HK-2 (cell line): ENCODE data around the gene MTM1.

Source experiments
- DNase-seq: peaks from one replicate; pipeline ENCODE4 v3.0.0-alpha.2; 2018; ENCODE audit not compliant: unreplicated experiment

The MTM1 gene

DNA sequence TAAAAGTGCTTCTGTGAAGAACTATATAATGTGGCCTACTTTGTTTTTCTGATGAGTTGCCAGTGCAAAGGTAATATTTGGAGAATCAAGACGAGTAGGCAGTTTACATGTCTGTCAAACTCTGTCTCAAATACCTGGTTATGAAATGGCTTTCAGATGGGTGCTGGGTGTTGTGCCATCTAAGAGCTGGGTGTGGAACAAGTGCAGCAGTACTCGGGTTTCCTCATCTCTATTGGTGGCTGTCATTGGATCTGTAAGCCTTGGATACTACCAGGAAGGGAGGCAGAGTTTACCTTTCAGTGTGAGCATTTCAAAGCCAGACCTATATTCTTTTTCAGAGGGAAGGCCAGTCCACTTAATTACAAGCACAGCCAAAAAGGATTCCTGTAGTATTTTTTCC is 37.2 kb downstream of the MTM1 start:
- DNase-seq: no peak

DNA sequence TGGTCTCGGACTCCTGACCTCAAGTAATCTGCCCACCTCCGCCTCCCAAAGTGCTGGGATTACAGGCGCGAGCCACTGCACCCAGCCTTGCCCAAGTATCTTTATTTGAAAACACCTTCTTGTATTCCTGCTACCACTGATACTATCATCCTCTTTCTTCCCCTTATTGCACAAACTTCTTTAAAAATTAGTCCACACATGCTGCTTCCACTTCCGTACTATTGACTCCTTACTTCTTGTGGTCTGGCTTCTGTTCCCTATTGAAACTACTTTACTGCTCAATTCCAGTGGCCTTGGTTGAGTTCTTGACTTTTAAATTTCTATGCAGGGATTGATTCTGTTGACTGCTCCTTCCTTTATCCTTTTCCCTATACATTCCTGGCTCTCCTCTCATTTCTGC is 38.8 kb downstream of the MTM1 start:
- no peak for DNase-seq

DNA sequence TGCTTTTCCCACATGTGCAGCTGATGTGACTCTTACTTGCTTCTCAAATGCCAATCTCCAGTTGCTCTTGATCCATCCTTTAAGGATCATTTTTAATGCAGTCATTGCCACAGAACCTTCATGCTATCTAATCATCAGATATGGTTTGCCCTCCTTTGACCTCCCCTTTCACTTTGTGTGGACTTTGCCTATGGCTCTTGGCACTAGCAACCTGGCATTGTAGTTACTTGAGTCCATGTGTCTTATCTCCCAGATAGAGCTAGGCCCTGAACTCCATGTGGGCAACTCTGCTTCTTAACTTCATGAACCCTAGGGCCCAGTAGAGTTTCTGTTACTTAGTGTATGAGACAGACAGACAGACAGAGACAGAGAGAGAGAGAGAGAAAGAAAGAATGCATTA is 41.6 kb downstream of the MTM1 start:
- DNase-seq: no peak

DNA sequence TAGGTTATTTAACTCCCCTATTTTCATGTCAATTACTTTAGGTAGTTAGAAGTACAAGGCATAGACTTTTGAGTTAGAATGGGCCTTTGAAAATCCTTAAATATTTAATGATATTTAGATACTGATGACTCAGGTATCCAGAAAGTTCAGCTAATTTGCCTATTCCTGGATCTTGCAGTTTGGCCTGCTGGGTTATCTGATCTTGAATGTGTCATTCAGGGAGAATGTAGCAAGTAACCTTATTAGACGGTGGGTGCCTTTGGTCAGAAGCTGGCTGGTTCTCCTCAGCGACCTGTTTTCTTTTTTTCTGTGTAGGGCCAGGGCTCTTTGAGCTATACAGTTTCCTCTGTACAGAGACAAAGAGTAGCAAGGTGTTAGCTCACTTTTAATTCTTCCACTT is 42.0 kb downstream of the MTM1 start:
- DNase-seq: no peak

DNA sequence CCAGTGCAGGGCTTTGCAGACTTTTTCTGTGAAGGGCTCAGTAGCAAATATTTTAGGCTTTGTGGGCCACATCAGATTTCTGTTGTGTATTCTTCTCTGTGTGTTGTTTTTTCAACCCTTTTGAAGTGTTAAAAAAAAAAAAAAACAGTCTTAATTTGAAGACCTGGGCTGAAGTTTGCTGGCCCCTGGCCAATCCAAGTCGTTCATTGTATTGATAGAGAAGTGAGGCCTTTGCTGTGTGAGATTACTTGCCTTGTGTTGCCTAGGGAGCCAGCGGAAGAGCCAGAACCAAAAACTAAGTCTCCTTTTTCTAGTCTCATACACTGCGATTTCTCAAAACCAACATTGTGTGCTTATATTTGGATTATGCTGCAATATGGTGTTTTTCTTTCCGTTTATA is 46.9 kb downstream of the MTM1 start:
- DNase-seq: no peak

DNA sequence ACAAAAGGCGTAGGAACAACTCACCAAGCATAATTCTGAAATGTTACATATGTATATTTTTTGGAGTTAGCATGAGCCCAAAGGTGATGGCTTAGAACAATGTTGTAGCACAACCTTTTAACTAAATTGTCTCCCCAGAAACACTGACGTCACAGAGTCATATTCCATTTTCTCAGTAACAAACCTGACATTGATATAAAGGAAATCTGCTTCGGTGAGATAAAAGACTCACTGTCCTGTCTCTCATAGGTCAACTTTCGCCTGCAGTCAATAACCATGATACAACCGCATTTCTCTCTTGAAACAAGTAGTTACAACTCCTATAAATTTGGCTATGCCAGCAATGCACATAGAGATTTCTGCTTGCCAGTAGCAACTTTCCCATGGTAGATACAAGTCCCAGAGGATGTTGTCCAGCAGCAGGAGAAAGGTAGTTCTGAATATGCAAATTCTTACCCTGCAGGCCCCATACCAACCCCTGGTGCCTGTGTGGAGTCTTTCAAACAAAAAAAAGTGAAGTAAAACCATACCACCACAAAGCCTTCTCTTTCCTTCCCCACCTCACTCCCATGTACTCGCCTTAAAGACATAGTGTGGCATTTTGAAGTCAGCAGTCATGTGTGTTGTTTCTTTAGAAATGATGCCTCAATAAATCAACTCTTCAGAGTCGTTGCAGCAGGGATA is 47.9 kb downstream of the MTM1 start:
- DNase-seq: no peak

DNA sequence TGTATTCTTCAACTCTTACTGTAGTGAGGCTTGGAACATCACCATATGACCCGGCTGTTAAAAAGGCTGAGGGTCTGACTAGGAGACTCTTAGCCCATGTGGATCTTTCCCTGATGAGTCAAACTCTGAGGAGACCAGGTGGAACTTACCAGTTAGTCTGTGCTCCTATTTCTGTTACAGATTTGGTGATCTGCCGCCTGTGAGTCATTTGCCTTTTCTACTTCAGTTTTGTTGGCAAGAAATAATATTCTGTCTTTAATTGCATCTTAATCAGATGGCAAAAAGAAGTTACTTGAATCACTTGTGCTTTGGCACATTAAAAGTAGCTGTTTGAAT is 48.4 kb downstream of the MTM1 start:
- DNase-seq: no peak

DNA sequence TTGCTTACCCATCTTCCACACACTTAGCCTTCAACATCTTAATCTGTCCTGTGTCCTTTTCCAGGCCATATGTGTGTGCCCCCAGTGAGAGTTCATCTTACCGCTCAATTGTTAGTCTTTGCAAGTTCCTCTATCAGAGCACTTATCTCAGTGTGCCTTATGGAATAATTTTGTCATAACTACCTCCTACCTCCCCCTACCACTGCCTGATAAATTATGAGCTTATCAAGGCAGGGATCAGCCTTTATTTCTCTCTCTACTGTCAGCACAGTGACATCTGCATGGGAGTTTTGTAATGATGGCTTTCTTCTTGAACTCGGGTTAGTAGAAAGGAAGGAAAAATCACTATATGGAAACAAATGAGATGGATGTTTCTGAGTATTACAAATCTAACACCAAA is 53.2 kb downstream of the MTM1 start:
- no peak for DNase-seq

DNA sequence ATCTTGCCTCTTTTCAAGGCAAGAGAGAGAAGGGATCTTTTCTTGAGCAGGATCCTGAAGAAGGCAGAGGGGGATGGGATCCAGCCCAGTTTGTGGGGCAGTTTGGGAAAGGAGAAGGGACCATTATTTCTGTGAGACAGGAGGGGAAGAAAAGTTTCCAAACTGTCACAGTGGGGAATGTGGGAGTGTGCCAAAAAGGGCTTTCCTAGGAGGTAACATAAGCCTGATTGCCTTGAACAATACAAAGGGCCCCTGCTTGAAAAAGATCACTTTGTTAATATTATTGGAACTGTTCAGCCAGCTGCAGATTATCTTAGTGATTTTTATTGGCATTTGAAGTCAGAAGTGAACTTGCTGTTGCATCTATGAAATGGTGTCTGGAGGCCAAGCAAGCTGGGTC is 55.2 kb downstream of the MTM1 start:
- no peak for DNase-seq

DNA sequence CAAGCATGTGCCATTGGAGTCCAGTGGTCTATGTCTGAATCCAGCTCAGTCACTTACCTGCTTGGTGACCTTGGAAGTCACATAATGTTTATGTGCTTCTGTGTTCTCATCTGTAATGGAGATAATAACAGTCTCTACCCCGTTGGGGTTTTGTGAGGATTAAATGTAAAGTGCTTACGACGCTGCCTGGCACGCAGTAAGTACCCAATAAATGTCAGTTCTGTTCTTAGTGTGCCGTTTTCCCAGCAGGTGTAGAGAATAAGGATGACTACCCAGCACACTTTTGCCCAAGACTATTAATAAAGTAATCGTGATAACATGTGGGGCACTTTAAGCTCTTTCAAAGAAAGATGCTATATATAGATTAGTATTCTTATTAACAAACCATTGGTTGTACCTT is 56.7 kb downstream of the MTM1 start:
- no peak for DNase-seq

DNA sequence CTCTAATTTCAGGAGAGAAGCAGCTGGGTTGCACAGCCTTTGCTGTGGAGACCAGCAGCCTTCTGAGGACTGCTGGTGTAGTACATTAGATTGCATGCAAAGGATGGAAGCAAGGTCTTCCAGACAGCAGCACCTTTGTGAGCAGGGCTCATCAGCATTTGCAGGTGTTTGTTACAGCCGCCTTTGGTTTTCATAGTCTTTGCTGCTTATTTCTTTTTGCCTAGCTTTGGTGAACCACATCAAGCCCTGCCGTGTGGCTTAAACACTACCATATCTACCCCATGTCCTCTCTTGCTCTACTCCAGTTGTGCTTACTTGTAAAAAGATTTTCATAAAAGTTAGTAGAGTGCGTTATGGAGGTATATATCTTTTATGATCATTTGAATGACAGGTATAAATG is 57.5 kb downstream of the MTM1 start:
- DNase-seq: no peak

DNA sequence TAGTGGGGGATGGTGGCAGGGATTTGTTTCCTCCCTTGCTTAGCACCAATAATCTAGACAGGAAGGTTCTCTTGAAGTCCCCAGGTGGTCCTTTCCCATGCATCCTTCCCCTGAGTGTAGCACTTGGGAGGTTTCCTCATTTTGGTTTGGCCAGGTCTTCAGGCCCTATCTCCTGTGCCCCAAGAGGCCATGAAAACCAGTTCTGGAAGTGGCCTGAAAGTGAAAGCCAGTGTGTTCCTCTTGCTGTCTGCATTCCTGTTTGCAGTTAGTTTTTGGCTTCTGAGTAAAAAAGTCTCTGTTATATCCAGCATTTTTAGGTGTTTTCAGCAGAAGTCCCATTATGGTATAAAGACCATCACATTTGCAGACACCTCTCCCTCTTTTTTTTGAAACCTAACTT is 59.5 kb downstream of the MTM1 start:
- no peak for DNase-seq

DNA sequence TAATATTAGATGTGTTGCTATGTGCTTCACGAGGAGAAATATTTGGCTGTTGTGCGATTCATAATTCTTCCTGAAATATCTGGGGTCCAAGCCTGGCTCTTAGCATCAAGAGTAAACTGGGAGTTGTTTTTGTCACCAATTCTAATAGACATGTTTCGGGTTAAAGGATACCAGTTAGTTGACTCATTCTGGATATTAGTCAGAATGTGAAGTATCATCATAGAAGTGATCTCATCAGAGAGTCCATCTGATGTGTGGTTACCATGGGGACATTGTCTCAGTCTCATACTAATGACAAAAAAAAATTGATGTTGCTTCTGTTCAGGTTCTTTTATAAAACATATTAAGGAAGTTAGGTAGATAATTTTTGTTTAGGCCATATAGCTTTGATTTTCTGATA is 67.5 kb downstream of the MTM1 start:
- no peak for DNase-seq

DNA sequence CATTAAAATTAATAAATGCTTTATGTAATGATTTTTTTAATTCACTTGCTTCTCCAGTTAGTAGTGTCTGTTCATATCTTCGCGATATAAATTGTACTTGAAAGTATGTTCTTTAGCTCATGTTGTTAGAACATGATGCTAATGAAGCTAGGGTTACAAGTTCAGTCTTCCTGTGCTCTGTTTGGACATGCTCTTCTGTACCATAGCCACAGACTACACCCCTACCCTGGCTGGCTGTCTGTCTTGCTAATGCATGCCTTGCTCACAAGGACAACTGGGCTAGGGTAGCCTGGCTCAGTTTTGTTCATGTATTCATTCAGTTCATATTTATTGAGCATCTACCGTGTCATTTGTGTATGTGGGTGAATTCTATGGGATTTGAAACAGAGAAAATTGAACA is 74.0 kb downstream of the MTM1 start:
- no peak for DNase-seq

DNA sequence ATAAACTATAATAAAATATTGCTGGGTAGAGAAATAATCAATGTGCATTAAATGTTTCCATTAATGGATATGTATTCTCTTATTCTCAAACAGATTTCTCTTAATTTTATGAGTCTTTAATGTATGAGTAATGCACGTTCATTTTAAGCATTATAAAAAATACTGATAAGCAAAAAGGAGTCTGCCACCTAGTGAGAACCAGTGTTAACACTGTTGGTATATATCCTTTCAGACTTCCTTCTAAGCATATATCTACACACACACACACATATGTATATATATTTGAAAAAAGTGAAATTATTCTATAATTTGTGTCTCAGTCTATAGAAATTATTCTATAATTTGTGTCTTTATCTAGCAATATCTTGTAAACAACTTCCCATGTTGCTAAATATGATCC is 74.8 kb downstream of the MTM1 start:
- no peak for DNase-seq

DNA sequence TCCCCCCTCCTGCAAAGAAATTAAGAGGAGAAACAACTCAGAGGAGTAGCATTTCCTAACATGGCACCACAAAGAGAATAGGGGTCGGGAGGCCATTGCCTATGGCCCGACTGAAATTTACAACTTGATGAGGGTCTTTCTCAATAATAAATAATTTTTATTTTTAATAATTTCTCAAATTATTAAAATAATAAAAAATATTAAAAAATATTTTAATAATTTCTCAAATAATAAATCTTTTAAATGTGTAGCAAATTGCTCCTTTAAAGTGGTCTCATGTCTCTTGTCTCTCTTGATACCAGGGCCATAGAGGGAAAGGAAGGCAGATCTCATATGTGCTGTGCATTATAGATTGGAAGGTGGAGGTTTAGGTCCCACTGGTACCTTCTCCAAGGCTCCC is 75.5 kb downstream of the MTM1 start:
- DNase-seq: no peak

DNA sequence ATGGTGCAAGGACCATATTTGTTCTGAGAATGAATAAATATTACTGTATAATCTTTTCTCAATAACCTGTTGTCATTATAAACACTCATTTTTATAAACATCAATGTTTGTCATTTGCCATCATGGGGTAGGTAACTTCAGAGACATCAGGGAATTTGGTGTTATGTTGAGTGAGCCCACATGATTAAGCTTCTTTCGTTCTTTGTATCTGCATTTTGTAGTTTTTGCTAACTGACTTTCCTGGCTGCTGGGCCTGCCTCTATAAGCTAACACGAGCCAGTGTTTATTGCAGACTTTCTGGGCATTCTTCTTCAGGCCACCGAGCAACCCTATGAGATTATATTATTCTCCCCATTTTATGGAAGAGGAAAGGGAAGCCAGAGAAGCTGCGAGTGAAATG is 76.0 kb downstream of the MTM1 start:
- DNase-seq: no peak

DNA sequence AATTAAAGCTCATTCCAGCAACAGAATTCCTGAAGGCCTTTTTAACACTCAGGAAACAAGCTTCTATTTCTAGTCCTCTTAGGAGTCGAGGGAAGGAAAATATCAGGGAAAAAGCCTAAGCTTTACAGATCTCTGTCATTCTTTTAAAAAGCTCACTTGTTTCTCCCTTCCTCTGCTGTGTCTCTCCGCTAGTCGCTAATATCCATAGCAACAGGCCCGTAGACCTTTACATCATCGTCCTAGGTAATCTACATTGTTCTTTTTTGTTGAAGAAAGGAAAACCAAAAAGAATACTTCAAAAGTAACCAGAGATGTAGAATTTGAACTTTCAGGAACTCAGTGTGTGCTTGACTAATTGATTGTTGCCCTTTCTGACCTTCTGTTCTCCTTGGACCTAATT is 78.9 kb downstream of the MTM1 start:
- DNase-seq: no peak

DNA sequence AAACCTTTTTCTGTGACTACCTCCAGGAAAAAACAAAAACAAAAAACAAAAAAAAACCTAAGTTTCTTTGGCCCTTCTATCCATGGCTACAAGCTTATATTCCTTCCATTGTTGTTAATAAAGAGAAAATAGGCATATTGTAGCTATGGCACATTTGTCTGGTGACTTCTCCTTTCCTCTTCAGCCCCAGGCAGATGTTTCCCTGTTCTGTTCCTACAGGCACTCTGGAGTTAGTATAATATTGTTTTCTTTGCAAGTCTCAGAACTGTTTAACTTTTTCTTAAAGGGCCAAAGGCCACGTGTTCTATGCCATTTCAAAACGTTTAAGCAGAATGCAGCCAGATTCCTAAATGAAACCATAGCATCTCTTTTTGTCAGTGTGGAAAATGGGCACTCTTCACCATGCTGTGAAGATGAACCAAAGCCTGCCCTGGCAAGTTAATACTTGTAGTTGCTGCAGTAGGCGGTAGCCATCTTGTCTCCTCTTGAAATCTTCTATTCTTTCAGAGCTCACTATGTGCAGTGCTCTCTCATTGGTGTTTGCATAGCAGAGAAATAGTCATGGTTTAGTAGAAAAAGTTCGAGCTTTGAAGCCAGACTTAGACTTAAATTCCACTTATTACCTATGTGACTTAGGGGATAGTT is 80.0 kb downstream of the MTM1 start:
- DNase-seq: no peak

DNA sequence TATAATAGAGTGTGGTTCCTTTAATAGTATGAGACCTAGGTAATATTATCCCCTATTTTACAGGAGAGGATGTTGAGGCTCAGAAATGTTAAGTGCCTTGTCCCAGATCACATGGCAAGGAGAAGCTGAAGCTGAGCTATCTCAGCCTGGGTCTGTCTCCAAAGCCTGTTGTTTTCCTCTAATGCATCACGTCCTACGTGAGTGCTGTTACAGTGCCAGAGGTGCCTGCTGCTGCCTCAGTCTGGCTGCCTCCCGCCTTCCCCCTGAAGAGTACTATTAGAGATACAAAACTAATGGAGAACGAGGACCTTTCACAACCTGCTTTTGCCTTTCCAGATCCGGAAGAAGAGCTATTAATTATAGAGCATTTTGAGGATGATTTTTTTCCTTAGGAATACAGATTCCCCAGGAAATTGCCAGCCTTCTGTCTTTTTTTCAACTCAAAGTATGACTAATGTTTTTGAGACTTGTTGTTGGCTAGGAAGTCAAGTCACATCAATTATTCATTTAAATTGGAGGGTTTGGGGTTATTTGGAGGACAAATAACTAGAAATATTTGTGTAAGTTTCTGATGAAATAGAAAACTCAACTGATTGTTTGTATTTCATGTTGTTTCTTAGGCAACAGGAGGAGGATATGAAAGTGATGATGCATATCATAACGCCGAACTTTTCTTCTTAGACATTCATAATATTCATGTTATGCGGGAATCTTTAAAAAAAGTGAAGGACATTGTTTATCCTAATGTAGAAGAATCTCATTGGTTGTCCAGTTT is 80.9 kb downstream of the MTM1 start:
- DNase-seq: no peak

DNA sequence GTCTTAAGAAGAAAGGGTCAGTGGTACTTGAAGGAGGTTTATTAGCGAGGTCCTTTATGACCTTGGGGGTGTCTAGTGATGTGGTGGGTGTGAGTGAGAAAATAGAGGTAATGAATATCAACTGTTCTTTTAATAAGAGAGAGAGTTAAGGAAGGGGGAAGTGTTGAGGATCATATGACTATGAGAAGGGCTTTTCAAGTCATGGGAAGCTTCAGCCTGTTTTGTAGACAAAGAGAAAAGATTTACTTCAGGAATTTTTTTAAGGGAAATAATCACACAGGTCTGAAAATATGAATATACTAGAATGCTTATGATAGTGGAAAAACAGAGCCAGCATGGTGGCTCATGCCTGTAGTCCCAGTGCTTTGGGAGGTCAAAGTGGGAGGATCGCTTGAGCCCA is 83.5 kb downstream of the MTM1 start:
- no peak for DNase-seq

DNA sequence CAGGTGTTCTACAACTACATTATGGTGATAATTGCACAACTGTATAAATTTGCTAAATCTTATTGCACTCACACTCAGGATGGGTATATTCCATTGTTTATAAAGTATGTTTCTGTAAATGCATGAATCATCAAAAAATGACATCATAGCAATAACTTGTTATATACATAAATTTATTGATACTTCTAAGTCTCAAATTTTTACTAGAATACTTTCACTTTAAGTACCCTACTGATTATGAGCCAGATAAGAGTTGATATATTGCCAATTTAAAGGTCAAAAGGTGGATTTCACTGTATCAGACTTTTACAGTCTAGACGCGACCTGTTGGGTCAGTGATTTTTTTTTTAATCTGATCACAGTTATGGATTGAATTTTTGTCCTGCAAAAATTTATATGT is 87.4 kb downstream of the MTM1 start:
- no peak for DNase-seq

DNA sequence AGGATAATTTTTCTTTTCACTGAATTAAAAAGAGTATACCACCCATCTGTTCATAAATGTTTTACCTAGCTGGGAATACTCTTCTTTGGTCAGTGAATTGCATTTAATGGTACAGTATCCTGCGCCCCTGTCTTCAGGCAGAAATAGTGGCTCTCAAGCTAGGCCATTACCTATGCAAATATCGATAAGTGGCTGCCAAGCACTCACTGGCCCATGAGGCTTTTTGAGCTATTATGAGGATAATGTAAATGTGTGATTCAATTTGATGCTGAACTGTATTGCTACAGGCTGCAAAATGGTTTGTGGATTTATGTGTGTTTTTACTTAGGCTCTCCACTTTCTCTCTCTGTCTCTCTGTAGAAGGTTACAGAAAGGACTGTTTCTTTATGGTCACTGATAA is 94.7 kb downstream of the MTM1 start:
- no peak for DNase-seq

DNA sequence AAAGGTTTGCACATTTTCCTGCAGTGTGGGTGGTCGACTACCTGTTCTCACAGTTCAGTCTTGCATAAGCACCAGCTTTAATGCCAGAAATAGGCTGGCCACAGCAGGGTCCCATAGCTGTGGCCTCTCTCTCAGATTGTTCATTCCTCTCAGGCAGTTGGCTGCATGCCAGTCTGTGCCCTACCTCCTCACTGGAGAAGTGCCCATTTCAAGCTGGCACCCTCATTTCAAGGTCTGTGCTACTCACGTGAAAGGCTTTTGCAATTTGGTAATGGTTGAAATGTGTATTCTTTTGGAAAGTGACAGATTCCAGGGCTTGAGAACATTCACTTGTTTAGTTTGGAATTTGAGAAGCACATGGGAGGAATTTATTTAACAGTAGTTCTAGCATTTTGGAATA is 95.9 kb downstream of the MTM1 start:
- no peak for DNase-seq
